ENCODE results near the gene SLC11A1.
A peak's percentile ranks its signal among the peaks of the same experiment; 100 is the strongest.

Gene SLC11A1

DNA sequence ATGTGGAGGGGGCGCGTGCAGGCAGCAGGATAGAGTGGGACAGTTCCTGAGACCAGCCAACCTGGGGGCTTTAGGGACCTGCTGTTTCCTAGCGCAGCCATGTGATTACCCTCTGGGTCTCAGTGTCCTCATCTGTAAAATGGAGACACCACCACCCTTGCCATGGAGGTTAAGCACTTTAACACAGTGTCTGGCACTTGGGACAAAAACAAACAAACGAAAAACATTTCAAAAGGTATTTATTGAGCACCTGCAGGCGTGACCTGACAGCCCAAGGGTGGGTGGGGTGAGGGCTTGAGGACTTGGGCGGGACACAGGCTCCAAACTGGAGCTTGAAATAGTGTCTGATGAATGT is 13.0 kb downstream of the SLC11A1 start:
- no peak for DNase-seq

DNA sequence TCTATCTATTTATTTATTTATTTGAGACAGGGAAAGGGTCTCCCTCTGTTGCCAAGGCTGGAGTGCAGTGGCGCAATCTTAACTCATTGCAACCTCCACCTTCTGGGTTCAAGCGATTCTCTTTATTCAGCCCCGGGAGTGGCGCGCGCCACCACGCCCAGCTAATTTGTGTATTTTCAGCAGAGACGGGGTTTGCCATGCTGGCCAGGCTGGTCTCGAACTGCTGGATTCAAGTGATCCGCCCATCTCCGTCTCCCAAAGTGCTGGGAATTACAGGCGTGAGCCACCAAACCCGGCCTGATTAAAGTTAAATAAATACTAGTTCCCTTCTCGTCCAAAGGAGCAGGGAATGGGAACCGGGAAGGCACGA is 13.4 kb downstream of the SLC11A1 start:
- DNase-seq = no peak

DNA sequence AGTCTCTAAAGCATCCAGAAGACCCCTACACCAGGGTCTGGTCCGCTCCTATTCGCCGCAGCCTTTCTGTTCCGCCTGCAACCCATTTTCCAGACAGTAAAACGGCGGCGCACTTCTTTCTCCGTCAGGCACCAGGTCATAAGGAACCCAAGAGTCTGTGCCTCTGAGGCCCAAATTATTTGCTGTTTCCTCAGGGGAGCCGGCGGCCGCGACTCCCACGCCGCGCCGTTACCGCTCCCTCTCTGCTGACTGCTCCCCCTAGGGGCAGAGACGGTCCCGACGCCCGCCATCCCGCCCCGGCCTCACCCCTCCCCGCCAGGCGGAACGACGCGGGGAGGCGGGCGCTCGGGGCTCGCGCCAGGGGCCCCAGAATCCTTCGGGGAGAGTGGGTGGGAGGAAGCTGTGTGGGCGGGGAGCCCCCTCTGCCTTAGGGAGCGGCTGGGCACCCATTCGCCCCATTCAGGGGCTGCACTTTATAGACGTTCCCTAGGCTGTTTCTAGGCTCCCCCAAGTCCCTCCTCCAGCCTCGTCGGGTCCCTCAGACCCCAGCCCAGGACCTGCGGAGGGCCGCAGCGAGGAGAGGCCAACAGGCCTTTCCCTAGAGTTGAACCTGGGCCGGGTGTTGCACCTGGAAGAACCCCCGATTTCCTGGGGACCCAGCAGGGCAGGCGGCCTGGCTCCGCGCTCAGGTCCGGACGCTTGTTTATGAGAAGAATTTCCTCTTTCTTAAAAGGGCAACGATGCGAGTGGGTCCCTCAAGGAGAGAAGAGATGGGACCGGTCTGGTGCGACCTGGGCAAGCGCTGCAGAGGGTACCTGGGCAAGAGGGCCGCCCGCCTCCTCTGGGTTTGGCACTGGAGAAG is 14.0 kb downstream of the SLC11A1 start:
- peak; percentile 91 for DNase-seq

DNA sequence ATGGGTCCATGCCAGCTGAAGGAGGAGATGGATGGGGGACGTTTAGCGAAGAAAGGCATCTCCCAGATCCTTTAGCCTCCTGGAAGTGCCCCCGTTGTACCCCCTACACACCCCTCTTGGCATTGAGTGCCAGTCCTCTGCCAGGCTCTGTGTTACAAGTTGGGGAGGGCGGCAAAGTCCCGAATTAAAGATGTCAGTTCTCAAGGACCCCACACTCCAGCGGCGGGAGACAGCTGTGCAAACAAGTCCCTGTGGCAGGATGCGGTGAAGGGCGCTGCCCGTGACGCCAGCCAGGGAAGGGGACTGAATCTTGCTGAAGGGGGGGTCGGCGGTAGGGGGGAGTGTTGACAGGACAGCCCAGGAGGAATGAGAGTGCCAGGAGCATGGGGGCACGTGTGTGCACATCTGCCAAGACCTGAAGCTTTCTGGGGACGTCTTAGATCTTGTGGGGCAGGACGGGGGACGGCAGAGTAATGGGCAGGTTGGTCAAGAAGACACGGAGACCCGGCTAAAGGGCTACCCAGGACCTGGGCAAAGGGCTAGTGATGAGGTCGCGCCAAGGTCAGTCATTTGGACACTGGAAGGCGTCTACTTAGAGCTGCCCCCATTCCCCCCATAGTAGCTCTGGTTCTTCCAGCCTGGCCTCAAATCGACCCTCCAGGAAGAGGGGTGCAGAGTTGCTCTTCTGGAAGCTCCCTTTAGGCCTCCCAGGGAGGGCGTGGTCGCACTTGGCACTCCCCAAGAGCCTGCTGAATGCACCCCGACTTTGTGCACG is 14.8 kb downstream of the SLC11A1 start:
- DNase-seq = peak; percentile 75

DNA sequence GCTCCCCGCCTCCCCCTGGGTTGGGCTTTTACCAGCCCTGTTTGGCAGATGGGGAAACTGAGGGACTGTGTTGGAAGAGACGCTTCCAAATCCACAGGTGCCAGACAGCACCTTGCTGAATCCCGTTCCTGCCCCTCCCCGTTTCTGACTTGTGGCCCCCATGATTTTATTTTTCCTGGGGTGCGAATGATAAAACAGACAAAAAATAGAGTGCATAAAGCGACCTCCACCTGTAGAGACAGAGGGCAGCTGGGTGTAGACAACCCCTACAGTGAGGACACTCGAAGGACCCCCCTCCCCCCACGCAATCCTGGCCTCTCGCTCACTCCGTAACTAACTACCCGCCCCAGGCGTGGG is 15.4 kb downstream of the SLC11A1 start:
- no peak for DNase-seq

DNA sequence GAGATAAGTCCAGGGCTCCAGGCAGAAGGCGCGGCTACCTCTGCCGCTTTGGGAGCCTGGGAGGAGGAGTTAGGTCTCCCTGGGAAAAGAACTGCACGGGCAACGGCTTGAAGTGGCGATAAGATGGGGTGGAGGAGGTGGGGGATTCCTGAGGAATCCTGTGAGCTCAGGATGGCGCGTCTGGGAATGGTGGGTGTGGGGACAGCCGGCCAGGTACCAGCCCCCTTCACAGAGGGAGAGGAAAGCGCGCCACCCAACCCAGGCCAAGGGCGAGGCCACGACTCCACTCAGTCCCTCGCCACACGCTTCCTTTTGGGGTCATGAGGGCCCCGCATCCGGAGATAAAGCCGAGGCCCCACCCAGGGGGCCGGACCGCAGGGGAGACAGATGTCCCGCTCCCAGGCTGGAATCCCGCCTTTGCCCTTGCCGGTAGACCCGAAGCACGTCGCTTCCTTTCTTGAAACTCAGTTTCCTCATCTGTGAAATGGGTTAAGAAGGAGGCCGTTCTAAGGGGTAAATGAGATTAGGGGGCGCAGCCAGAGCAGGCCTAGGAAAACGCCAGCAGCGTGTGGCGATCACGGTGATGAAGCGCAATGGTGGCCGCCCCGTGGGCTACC is 15.9 kb downstream of the SLC11A1 start:
- DNase-seq = peak; percentile 41

DNA sequence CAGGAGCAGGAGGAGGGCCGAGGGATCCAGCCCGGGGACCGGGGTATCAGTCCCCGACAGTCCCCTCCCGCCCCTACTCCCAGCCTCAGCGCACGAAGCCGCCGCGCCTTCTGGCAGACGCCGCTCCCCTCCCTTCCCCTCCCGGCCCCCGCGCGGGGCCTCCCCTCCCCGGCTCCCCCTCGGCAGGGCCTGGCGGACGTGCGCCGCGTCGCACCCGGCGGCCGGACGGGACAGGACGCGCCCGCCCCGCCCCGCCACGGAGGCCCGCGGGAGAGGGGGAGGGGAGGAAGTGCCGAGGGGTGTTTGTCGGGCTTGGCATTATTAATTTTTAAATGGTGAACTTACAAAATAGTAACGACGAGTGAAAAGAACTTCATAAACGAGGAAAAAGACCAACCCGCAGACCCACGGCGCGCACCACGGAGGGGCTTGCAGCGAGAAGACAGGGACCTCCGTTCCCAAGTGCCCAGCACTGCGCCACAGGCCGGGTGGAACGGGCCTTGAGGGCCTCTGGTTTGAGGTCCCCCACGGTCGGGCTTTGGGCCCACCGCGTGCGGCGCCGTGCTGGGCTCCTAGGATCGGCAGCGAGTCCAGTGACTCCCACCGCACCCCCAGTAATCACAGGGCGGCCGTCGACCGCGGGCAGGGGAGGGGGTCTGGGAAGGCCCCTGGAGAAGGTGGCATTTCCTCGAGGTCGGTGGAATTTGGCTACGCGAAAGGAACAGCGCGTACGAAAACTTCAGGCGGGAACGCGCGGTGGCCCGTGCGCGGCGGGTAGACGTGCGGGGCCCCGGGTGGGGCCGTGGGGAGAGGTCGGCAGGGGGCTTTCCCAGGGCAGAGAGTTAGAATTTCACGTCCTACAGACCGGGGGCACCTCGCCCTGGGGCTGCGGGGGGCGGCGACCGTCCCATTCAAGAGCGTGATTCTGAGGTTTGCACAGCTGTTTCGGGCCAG is 16.6 kb downstream of the SLC11A1 start:
- peak; percentile 61 for DNase-seq

DNA sequence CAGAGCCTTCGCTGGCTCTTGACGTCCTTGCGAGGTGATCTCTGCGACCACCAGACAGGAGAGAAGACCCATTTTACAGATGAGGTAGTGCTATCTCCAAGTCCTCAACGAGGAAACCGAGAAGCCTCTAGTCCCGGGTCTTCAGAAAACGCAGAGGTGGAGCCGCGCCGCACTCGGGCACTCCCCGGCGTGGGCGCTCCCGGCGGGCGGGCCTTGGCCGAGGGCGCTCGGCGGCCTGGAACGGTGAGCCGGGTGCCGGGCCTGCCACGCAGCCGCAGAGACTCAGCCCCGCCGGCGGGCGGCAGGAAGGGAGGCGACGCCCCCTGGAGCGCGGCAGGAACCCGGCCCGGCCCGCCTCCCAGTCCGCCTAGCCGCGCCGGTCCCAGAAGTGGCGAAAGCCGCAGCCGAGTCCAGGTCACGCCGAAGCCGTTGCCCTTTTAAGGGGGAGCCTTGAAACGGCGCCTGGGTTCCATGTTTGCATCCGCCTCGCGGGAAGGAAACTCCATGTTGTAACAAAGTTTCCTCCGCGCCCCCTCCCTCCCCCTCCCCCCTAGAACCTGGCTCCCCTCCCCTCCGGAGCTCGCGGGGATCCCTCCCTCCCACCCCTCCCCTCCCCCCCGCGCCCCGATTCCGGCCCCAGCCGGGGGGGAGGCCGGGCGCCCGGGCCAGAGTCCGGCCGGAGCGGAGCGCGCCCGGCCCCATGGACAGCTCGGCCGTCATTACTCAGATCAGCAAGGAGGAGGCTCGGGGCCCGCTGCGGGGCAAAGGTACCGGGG is 17.5 kb downstream of the SLC11A1 start, which contains the start of gene CTDSP1:
CTDSP1 (plus strand) TSS at position 478 of the 776 bp plus-strand sequence; CDS start at position 701, 223 bp downstream.
- DNase-seq = peak; percentile 91

DNA sequence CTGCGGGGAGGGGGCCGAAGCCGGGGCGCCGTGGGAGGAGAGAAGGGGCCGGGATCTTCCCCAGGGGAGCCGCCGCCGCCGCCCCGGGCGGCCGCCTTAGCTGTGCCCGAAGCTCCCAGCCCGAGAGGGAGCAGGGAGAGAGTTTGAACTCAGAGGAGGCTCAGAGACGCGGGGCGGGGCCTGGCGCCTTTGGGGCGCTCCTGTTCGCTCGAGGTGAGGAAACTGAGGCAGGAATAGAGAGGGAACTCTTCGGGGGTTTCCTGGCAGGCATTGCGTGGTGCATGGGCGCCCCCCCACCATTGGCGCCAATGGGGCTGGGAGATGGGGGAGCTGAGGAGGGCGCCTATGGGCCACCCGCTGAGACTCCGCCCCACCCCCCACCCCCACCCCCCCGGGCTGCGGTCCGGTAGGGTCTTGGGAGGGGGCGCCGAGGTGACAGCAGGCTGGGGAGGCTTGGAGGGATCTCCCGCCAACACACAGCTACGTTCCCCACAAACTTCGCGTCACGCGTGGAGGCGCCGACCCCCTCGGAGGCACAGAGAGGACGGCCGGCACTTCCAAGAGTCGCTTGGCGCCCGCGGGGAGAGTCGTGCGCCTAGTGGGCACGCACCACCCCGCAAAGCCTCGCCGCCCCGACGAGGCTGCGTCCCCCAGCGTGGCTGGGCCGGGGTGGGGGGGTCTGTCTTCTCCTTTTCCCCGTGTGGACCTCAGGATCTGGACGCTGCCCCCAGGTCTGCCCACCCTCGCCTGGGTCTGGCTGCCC is 18.3 kb downstream of the SLC11A1 start:
- peak; percentile 38 for DNase-seq

DNA sequence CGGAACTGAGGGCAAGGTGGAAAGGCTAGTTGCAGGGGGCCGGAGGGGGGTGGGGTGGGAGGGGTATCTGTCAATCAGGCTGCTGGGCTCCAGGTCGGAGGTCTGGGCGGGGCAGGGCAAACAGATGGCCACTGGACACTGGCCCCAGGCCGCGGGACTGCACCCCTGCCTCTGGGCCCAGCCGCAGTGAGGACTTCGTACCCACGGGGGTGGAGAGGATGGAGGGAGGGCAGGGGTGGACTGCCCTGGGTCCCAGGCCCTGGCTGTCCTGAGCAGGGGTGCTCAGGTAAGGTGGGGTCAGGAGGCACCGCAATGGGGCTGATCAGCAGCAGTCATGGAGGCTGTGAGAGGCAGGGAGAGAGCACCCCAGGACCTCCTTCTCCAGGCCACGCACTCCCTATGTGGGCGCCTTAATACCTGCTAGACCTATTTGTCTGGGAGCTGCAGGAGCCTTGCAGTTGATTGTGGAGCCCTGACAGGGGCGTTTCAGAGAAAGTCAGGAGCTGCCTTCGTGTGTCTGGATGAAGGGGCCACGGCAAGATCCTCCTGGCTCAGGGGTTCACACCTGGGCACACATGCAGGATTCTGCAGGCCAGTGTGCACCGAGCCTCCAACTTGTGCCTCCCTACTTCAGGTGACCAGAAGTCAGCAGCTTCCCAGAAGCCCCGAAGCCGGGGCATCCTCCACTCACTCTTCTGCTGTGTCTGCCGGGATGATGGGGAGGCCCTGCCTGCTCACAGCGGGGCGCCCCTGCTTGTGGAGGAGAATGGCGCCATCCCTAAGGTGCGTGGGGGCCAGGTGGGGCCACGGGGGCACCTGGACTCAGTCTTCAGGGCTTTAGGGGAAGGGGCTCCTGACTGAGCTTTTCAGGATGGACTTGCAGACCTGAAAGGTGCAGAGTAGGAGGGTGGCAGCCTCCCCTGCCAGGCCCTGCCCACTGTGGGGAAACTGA is 19.1 kb downstream of the SLC11A1 start:
- DNase-seq = no peak

DNA sequence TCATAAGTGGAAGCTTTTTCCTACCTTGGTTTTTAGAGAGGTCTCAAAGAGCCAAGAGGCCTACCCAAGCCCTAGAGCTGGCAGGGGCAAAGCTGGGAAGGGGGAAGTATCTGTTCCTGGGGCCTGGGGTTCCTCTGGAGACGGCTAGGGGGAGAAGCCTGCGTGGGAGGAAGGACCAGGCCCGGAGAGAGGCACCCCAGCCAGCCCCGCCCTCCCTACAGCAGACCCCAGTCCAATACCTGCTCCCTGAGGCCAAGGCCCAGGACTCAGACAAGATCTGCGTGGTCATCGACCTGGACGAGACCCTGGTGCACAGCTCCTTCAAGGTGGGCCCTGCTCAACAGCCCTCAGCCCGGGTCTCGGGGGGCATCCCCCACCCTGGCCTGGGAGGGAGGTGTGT is 19.8 kb downstream of the SLC11A1 start:
- no peak for DNase-seq

DNA sequence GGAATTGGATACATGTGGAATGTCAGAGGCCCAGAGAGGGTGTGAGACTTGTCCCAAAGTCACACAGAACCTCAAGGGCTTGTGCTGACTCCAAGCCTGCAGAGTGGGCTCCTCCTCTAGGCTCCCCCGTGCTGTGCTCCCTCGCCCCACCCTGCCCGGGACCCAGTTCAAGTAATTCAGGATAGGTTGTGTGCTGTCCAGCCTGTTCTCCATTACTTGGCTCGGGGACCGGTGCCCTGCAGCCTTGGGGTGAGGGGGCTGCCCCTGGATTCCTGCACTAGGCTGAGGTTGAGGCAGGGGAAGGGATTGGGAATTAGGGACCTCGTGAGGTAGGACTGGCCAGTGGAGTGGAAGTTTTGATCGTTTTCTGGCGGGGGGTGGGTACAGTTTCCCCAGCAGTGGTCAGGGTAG is 20.4 kb downstream of the SLC11A1 start:
- no peak for DNase-seq

DNA sequence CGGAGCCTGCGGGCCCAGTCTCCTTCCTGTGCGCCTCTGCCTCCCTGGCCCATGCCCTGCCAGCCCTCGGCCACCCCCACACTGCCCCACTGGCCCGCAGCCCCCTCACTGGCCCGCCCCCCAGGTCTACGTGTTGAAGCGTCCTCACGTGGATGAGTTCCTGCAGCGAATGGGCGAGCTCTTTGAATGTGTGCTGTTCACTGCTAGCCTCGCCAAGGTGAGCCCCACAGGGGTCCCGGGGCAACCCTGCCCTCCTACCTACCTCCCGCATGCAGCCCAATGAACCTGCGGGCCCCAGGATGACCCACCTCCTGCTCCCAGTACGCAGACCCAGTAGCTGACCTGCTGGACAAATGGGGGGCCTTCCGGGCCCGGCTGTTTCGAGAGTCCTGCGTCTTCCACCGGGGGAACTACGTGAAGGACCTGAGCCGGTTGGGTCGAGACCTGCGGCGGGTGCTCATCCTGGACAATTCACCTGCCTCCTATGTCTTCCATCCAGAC is 20.9 kb downstream of the SLC11A1 start:
- no peak for DNase-seq

DNA sequence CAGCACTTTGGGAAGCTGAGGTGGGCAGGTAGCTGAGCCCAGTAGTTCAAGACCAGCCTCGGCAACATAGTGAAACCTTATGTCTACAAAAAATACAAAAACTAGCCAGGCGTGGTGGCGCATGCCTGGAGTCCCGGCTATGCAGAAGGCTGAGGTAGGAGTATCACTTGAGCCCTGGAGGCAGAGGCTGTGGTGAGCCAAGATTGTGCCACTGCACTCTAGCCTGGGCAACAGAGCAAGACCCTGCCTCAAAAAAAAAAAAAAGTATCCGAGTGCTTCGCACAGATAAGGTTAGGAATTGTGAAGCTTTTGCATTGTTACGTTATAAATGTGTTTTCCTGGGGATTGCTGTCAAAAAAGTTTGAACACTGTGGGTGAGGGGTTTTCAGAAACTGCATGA is 21.7 kb downstream of the SLC11A1 start:
- no peak for DNase-seq

DNA sequence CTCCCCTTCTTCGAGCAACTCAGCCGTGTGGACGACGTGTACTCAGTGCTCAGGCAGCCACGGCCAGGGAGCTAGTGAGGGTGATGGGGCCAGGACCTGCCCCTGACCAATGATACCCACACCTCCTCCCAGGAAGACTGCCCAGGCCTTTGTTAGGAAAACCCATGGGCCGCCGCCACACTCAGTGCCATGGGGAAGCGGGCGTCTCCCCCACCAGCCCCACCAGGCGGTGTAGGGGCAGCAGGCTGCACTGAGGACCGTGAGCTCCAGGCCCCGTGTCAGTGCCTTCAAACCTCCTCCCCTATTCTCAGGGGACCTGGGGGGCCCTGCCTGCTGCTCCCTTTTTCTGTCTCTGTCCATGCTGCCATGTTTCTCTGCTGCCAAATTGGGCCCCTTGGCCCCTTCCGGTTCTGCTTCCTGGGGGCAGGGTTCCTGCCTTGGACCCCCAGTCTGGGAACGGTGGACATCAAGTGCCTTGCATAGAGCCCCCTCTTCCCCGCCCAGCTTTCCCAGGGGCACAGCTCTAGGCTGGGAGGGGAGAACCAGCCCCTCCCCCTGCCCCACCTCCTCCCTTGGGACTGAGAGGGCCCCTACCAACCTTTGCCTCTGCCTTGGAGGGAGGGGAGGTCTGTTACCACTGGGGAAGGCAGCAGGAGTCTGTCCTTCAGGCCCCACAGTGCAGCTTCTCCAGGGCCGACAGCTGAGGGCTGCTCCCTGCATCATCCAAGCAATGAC is 22.4 kb downstream of the SLC11A1 start:
- no peak for DNase-seq

DNA sequence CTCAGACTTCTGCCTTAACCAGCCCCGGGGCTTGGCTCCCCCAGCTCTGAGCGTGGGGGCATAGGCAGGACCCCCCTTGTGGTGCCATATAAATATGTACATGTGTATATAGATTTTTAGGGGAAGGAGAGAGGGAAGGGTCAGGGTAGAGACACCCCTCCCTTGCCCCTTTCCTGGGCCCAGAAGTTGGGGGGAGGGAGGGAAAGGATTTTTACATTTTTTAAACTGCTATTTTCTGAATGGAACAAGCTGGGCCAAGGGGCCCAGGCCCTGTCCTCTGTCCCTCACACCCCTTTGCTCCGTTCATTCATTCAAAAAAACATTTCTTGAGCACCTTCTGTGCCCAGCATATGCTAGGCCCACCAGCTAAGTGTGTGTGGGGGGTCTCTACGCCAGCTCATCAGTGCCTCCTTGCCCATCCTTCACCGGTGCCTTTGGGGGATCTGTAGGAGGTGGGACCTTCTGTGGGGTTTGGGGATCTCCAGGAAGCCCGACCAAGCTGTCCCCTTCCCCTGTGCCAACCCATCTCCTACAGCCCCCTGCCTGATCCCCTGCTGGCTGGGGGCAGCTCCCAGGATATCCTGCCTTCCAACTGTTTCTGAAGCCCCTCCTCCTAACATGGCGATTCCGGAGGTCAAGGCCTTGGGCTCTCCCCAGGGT is 23.1 kb downstream of the SLC11A1 start:
- no peak for DNase-seq

DNA sequence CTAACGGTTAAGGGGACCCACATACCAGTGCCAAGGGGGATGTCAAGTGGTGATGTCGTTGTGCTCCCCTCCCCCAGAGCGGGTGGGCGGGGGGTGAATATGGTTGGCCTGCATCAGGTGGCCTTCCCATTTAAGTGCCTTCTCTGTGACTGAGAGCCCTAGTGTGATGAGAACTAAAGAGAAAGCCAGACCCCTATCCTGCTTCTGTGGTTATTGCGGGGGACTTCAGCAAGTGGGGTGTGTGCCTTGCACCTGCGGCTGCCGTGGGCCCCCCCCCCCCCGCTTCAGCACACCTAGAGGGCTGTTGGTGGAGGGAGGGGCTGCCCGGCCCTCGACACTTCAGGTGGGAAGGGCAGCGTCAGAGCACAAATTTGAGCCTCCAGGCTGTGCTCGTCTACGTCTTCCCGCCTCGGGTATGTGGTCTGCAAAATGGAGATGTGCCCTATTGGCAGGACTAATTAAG is 23.7 kb downstream of the SLC11A1 start:
- no peak for DNase-seq

Data from activated CD4-positive, alpha-beta T cell treated with anti-CD3 and anti-CD28 coated beads, Interleukin-2, amount 50 U/mL, for 1 hour (primary cell).